Progenitor cell of endocrine pancreas (in vitro differentiated cells): ENCODE results near the gene NFIX. TPM values are rescaled to one million over a fixed set of nuclear protein-coding genes. Genes with fewer than 3 reads are reported as not detected.

ENCODE experiments used
- DNase-seq: peaks from one replicate; pipeline ENCODE4 v3.0.0; 2021; ENCODE audit warnings: low spot score; ENCODE audit not compliant: unreplicated experiment
- H3K27ac Mint-ChIP-seq: 2 replicates; pipeline ENCODE4 v1.8.0; 2021; ENCODE audit warnings: mild to moderate bottlenecking, moderate library complexity, mixed read lengths
- H3K27me3 Mint-ChIP-seq: 2 replicates; pipeline ENCODE4 v1.8.0; 2021; ENCODE audit warnings: mixed read lengths
- H3K36me3 Mint-ChIP-seq: 2 replicates; pipeline ENCODE4 v1.8.0; 2022; ENCODE audit warnings: mixed read lengths; ENCODE audit not compliant: insufficient read depth
- H3K4me1 Mint-ChIP-seq: 2 replicates; pipeline ENCODE4 v1.8.0; 2021; ENCODE audit warnings: low read depth, mixed read lengths
- H3K4me3 Mint-ChIP-seq: 2 replicates; pipeline ENCODE4 v1.8.0; 2021; ENCODE audit warnings: low read depth, mild to moderate bottlenecking, moderate library complexity, mixed read lengths
- H3K9me3 Mint-ChIP-seq: 2 replicates; pipeline ENCODE4 v1.8.0; 2021; ENCODE audit warnings: low read depth, mixed read lengths
- CTCF ChIP-seq: fragments of 200-600 bp; sonication (generic); IDR thresholded peaks from one replicate; pipeline ENCODE4 v1.5.0; 2021; ENCODE audit warnings: antibody characterized with exemption, mild to moderate bottlenecking; ENCODE audit not compliant: unreplicated experiment
- total RNA-seq: library from RNA; stranded (reverse); gene quantifications from 2 replicates; pipeline ENCODE4 v1.2.1, GENCODE V29; 2021

The NFIX gene
- total RNA-seq, 1 donor from 2014 or later: 0.46 TPM

DNA sequence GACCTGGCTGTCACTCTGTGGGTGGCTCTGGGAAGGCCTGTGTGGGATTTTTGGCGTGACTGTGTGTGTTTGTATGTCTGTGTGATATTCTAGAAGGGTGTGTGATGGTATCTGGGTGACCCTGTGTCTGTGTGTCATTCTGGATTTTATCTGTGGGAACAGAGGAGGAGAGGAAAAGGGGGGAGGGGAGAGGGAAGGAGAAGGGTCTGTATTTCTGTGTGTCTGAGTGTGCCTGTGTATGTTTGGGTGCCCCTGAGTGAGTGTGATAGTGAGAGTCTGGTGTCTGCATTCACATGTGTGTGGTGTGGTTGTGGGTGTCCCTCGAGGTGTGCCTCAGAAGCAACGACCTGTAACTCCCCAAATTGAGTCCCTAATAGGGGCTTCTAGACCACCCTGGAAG lies 8.1 kb upstream of the NFIX start:
- Mint-ChIP-seq H3K27ac (no peak overlapping the region), H3K36me3 (no peaks in the 10 kb centered on the region), H3K27me3 (peaks cover 45% of the 10 kb centered on the region), H3K4me3 (no peak overlapping the region), H3K9me3 (no peaks in the 10 kb centered on the region), H3K4me1 (no peaks in the 10 kb centered on the region)
- no peak for DNase-seq
- TF ChIP-seq CTCF: no peak

DNA sequence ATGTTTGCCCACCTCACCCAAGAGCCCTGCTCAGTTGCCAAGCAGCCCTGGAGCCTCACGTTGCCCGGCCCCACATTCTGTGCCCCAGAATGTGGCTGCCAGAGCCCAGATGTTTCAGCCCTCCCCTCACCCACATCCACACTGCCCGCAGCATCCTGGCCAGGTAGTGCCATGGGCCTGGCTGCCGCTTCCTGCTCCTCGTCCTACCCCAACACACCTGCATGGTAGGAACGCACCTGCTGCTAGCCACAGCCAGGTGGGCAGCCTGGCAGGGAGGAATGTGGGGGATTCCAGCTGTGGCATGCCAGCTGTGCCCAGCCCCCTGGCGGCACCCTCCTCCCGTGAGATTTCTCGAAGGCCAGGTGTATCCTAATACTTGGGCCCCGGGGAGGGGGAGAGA lies 7.5 kb upstream of the NFIX start:
- H3K9me3 Mint-ChIP-seq: no peaks in the 10 kb centered on the region

GRCh38 chr19:12990431-12990830 lies 4.8 kb upstream of the NFIX start:
- Mint-ChIP-seq H3K4me3 (no peak overlapping the region), H3K27me3 (peaks cover 68% of the 10 kb centered on the region), H3K36me3 (no peaks in the 10 kb centered on the region), H3K4me1 (peaks cover 3% of the 10 kb centered on the region), H3K27ac (no peak overlapping the region), H3K9me3 (no peaks in the 10 kb centered on the region)
- no peak for TF ChIP-seq CTCF
- no peak for DNase-seq

More for the DNA sequence above, 7.5 kb upstream of the NFIX start:
- Mint-ChIP-seq H3K27me3 (peaks cover 51% of the 10 kb centered on the region), H3K4me1 (no peaks in the 10 kb centered on the region), H3K27ac (no peak overlapping the region), H3K36me3 (no peaks in the 10 kb centered on the region), H3K4me3 (no peak overlapping the region)
- DNase-seq: no peak
- TF ChIP-seq CTCF: no peak

- TF ChIP-seq CTCF: no peak
These were observed 4.4 kb upstream of the NFIX start for GRCh38 chr19:12990853-12991252.

DNA sequence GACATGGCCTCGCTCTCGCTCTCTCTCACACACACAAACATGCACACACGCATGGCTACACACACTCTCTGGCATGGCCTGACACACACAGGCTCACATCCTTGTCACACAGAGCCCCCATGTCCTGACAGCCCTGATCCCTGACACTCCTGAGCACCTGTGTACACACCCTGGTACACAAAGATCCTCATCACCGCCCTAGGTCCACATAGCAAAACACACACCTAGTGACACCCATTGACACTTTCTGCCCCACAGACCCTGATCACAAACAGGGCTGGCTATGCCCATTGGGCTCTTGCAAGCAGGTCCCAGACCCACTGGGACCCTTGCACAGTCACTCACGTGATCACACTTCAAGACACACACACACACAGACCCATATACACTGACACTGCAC lies 4.0 kb upstream of the NFIX start:
- Mint-ChIP-seq H3K4me3 (no peak overlapping the region), H3K27ac (no peak overlapping the region), H3K27me3 (peaks cover 63% of the 10 kb centered on the region), H3K4me1 (peaks cover 4% of the 10 kb centered on the region), H3K9me3 (no peaks in the 10 kb centered on the region), H3K36me3 (no peaks in the 10 kb centered on the region)
- TF ChIP-seq CTCF: no peak
- DNase-seq: no peak

More at GRCh38 chr19:12990853-12991252, 4.4 kb upstream of the NFIX start:
- Mint-ChIP-seq H3K27me3 (peaks cover 64% of the 10 kb centered on the region), H3K4me1 (peaks cover 3% of the 10 kb centered on the region), H3K27ac (no peak overlapping the region), H3K9me3 (no peaks in the 10 kb centered on the region), H3K36me3 (no peaks in the 10 kb centered on the region), H3K4me3 (no peak overlapping the region)
- no peak for DNase-seq
